Psoas muscle (tissue), 8 donors: Measurements from ENCODE around the gene CIPC. TPM values are rescaled to one million over a fixed set of nuclear protein-coding genes. Genes with fewer than 3 reads are reported as not detected.

ENCODE experiments used
- ATAC-seq, 4 donors: fragments of 200-7000 bp; cut with Tn5 transposase; one replicate each; pipeline ENCODE4 v1.9.1; 2020; ENCODE audit warnings: moderate library complexity in 3 of 4, mild to moderate bottlenecking in 2 of 4
- DNase-seq, 2 donors: peaks; one replicate each; pipeline ENCODE4 v3.0.0-alpha.2; 2020
- H3K27ac ChIP-seq: fragments of 200-600 bp; one replicate; pipeline ENCODE4 v1.8.0; 2022
- H3K27me3 ChIP-seq, 3 donors: fragments of 200-600 bp in 1 of 3; one replicate each; pipeline versions ENCODE4 v1.6.1 to v1.8.0; 2013 to 2022; ENCODE audit warnings: low read length in 2 of 3, mild to moderate bottlenecking in 2 of 3, moderate library complexity in 1 of 3; ENCODE audit not compliant: insufficient read depth in 3 of 3
- H3K36me3 ChIP-seq, 2 donors: fragments of 200-600 bp in 1 of 2; one replicate each; pipeline versions ENCODE4 v1.6.1 to v1.8.0; 2013 to 2022; ENCODE audit warnings: low read depth in 1 of 2, mild to moderate bottlenecking in 1 of 2, moderate library complexity in 1 of 2; ENCODE audit not compliant: insufficient read depth in 1 of 2
- H3K4me1 ChIP-seq: fragments of 200-600 bp; one replicate; pipeline ENCODE4 v1.8.0; 2022
- H3K4me3 ChIP-seq: fragments of 200-600 bp; one replicate; pipeline ENCODE4 v1.8.0; 2022; ENCODE audit warnings: mild to moderate bottlenecking
- H3K9me3 ChIP-seq: fragments of 200-600 bp; one replicate; pipeline ENCODE4 v1.8.0; 2022
- CTCF ChIP-seq: fragments of 200-600 bp; IDR thresholded peaks from one replicate; pipeline ENCODE4 v1.8.0; 2022; ENCODE audit warnings: antibody characterized with exemption
- WGBS, 3 donors: extraction: QIAGEN DNeasy Blood & Tissue Kit; methylation state at CpG; one replicate each; pipeline versions ENCODE4 v1.1.6 to v1.1.7; 2013; 5-methylcytosine and 5-hydroxymethylcytosine counted together
- intact Hi-C, 2 donors: fragments of 100-400 bp; cut with DNase I; formaldehyde crosslinking; loops; one replicate each; pipeline versions ENCODE4 v1.11.0 to v1.14.2; 2022
- polyA plus RNA-seq, 3 donors: library from polyadenylated mRNA; stranded (reverse); fragments of 200-250 nt; gene quantifications; one replicate each; pipeline ENCODE4 v1.2.3, GENCODE V29; 2013
- total RNA-seq, 4 donors: library from RNA; stranded (reverse); fragmentation: NEBNext Ultra II Directional in 2 of 4; extraction: Animal tissue kit (Norgen Biotek cat#: 25700) in 2 of 4; gene quantifications; one replicate each; pipeline versions ENCODE4 v1.2.1 to v1.2.4, GENCODE V29; 2021 to 2023
- donor health status: healthy with polysubstance abuse.
- donor health status: DM: no; HTN: no; CAD: no; lungs with moderate emphysema.
- donor health status: Bipolar disorder and iron deficiency.
- donor health status: healthy.
- donor health status: DM: yes; HTN: yes; CAD: no.
- donor health status: DM: no; HTN: no; CAD: no.
- donor health status: DM: no; HTN: no; CAD: no.
- donor health status: DM: yes; HTN: yes; CAD: no.

Gene CIPC
- total and polyA plus RNA-seq, 7 donors = 23.1 to 133 (median 101) TPM

DNA sequence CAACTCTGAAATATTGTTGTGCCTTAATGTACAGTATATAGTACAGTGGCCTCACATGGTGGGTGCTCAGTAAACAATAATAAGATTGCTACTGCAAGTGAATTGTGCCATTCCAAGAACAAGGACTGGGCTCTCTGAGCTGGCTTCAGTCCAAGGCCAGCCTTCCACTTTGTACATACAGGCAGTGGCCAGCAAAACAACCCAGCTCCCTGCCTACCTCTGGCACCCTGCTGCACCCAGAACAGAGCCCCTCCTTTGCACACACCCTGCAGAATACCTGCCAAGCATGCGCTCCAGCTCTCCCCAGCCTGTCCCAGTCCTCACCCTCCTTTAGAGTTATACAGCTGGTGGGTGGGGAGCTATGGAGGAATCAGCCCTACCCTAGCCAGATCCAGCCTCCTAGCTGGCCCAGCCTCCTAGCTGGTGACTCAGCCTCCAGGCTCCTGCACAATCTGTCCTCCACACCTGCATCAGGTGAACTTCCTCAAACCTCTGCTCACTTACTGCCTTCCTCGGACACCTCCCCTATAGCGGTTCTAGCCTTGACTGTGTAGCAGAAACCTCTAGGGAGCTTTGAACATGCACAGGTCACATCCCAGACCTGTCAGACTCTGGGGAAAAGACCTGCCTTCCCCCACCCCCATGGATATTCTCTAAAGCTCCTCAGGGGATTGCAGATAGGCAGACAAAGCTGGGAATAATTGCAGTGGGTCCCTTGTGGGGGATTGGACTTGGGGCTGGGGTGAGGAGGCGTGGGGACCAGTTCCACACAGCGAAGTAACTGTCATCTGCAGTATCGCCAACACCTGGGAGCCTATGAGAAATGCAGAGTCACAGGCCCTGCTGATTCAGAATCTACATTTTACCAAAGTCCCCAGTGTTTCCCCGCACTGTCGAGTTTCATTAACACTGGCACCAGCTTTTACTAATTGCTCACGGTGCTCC, 25.6 kb downstream of the CIPC start:
- no peak for TF ChIP-seq CTCF
- Histone ChIP-seq H3K27me3 (no peaks in the 10 kb centered on the region), H3K4me3 (no peak overlapping the region), H3K36me3 (peaks cover 0 to 23% of the 10 kb centered on the region in 2 donors), H3K27ac (peak overlapping the region; percentile 73), H3K4me1 (peaks cover 40% of the 10 kb centered on the region), H3K9me3 (no peaks in the 10 kb centered on the region)
- peak in 1 of 2 donors; percentile 69 for DNase-seq
- 77 to 89% (median 82%) methylated on average over 9 of the region's 9 CpGs for WGBS, 3 donors
- intact Hi-C loops = no loop called here
- ATAC-seq = peak in 3 of 4 donors; percentile 13 to 41 (median 26)

DNA sequence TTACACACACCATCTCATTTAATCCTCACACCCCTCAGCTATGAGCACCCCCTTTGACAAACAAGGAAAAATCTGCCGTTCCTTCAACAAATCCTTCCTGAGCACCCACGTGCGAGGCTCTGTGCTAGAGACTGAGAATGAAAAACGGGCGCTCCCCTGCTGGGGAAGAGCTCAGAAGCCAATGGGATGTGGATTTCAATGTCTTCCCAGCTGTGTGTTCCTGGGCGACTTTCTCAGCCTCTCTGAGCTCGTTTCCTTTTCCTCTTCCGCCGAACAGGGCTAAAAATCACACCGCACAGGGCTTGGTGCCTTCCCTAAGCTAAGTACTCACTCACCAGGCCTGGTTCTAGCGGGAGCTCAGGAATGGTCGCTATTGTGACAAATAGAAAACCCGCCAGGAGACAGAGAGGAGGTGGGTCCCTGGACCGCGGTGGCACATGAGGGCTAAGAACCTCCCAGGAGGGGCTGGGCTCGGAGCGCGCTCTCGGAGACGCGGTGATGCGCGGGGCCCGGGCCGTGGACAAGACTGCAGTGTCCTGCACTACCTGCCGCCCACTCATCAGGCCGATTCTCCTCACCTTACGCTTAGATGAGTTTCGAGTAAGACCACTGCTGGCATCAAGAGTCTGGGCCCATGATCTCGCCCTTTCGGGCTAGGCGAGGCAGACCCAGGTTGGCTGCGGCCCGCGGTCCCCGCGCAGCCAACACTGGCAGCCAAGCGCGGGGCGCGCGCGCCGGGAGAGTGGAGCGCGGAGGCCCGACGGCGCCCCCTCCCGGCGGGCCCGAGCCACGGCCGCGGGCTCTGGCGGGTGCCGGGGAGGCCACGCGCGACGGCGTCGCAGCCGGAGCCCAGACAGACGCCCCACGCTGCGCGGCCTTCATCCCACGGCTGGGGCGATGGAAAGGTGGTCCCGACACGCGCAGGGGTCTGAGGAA, 26.6 kb downstream of the CIPC start:
- no peak overlapping the region for H3K27ac ChIP-seq

DNA sequence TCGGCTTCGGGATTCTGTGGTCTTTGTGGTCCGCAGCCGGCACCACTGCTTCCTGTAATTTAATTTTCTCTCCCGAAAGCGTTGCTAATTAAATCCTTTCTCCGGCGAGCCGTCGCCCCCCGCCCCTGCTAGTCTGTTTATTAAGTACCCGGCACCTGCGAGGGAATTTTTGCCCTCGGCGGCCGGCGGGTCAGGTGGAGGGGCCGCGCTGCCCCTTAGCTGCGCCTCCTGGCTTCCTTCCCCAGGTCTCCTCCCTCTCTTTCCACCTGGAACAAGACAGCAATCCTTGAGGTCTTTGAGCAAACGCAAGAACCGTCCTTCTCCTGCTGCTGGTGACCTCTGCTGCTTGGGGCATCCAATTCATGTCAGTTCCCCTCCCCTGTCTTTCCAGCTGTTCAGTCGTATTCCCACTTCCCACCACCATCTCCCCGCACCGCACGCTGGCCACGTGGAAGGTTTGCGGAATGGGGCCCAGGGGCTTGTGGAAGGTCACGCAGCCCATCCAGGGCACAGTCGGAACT, 27.3 kb downstream of the CIPC start:
- peaks cover 39% of the 10 kb centered on the region for H3K4me1 ChIP-seq
- DNase-seq = no peak
- intact Hi-C loops = no loop called here

More for the DNA sequence above, 26.6 kb downstream of the CIPC start:
- H3K4me3 ChIP-seq = peak overlapping the region; percentile 65
- peaks cover 39% of the 10 kb centered on the region for H3K4me1 ChIP-seq
- H3K9me3 ChIP-seq = no peaks in the 10 kb centered on the region
- ATAC-seq = peak; percentile 81 to 87 (median 84)
- intact Hi-C loops = no loop called here
- H3K36me3 ChIP-seq = peaks cover 0 to 13% of the 10 kb centered on the region in 2 donors
- TF ChIP-seq CTCF = peak; percentile 88
- 7 to 11% (median 9%) methylated on average over 47 to 73 of the region's 73 CpGs for WGBS, 3 donors
- peak; percentile 62 to 77 for DNase-seq
- no peaks in the 10 kb centered on the region for H3K27me3 ChIP-seq

More for the DNA sequence above, 27.3 kb downstream of the CIPC start:
- Histone ChIP-seq H3K4me3 (peak overlapping the region; percentile 65), H3K27me3 (no peaks in the 10 kb centered on the region), H3K36me3 (peaks cover 0 to 8% of the 10 kb centered on the region in 2 donors), H3K9me3 (no peaks in the 10 kb centered on the region), H3K27ac (no peak overlapping the region)
- no peak for ATAC-seq
- WGBS, 3 donors = 16 to 23% (median 19%) methylated on average over 29 to 30 of the region's 30 CpGs
- TF ChIP-seq CTCF = peak; percentile 10
